ENCODE measurements around the gene OR2L5.

Gene OR2L5

DNA sequence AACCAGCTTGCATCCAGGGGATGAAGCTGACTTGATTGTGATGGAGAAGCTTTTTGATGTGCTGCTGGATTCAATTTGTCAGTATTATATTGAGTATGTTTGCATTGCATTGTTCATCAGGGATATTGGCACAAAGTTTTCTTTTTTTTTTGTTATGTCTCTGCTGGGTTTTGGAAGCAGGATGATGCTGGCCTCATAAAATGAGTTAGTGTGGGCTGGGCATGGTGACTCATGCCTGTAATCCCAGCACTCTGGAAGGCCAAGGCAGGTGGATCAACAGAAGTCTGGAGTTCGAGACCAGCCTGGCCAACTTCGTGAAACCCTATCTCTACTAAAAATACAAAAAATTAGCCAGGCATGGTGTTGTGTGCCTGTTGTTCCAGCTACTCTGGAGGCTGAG lies 41.8 kb downstream of the OR2L5 start:
- TF ChIP-seq, protein P1, sequence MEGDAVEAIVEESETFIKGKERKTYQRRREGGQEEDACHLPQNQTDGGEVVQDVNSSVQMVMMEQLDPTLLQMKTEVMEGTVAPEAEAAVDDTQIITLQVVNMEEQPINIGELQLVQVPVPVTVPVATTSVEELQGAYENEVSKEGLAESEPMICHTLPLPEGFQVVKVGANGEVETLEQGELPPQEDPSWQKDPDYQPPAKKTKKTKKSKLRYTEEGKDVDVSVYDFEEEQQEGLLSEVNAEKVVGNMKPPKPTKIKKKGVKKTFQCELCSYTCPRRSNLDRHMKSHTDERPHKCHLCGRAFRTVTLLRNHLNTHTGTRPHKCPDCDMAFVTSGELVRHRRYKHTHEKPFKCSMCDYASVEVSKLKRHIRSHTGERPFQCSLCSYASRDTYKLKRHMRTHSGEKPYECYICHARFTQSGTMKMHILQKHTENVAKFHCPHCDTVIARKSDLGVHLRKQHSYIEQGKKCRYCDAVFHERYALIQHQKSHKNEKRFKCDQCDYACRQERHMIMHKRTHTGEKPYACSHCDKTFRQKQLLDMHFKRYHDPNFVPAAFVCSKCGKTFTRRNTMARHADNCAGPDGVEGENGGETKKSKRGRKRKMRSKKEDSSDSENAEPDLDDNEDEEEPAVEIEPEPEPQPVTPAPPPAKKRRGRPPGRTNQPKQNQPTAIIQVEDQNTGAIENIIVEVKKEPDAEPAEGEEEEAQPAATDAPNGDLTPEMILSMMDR (conservative IDR thresholded peaks at IDR 0.05; ENCODE audit: low read length) = no peak
- H3K4me3 ChIP-seq (ENCODE audit: low read length) = no peak overlapping the region
- DNase-seq (ENCODE audit: low read depth) = no peak

DNA sequence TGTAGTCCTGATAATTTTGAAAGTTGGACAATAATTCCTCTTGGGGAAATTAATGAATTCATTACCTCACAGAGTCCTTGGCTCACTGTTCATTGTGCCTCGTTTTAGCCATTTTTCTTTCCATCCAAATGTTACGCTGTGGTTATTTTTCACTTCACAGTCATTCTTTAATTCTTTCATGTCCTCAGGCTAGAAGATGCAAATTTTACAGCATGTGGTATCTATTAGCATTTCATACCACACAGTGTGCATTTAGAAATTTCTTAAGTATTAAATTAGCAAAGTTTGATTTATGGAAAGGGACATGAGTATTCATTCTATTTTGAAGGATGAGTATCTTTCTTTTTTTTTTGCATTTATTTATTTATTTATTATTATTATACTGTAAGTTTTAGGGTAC lies 51.6 kb downstream of the OR2L5 start:
- no peak for DNase-seq (ENCODE audit: low read depth)
- H3K4me3 ChIP-seq (ENCODE audit: low read length) = no peak overlapping the region
- TF ChIP-seq, protein P1 (conservative IDR thresholded peaks at IDR 0.05; ENCODE audit: low read length) = no peak

DNA sequence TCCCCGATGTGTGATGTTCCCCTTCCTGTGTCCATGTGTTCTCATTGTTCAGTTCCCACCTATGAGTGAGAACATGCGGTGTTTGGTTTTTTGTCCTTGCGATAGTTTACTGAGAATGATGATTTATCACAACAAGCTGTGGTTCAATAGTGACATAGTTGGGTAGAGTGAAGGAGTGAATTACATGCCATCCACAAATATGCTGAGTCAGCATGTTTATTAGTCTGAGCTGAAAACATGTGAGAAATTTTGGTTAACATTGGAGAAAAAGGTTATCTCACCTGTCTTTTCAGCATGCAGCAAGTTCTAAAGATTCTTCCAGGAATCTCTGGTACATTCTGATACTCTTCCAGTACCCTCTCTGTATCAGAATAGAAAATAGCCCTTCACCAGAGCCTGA lies 52.1 kb downstream of the OR2L5 start:
- no peak overlapping the region for H3K4me3 ChIP-seq (ENCODE audit: low read length)
- TF ChIP-seq, protein P1 (conservative IDR thresholded peaks at IDR 0.05; ENCODE audit: low read length) = no peak
- DNase-seq (ENCODE audit: low read depth) = no peak
